CD4-positive, alpha-beta T cell treated with Interleukin-12 subunit alpha and Interleukin-12 subunit beta, for 1 hour (primary cell): ENCODE measurements around the gene PRKCA.

ENCODE experiments used
- DNase-seq: peaks from one replicate; pipeline ENCODE4 v3.0.0-alpha.2; 2020

Gene PRKCA

DNA sequence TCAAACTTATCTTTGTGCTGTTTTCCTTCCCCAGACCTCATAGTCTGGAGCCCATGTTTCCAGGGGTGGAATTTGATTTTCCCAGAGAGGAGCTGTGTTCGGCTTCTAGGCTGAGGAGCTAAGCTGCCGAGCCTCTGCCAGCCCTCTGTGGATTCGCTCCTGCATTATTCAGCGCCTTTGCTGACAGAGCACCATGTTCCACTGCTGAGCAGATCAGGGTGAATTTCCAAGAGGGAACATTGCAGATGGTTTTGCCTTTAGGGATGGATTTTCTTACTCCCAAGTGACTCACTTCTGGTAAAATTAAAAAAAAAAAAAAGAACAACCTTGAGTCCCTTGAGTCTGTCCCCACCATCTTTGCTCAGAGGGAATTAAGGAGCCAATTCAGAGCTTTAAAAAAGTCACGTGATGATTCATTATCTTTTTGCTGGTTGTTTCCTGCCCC, 229.5 kb downstream of the PRKCA start:
- DNase-seq = no peak

DNA sequence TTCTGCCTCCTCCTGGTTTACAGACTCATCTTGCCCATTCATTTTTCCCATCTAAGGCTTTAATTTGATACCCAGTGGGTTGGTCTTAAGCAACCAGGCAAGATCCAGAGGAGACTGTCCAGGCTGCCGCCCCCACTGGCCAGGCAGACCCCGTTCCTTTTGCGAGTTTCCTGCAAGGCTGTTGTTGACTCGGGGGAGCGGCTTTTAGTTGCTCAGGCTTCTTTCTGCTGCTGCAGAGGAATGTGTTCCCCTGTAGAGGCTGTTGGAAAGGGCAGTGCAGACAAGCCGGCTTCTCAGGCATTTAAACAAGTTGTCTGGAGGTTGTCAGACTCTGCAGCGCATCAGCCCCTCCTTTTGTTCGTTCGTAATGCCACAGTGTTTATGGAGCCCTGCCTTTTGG, 231.2 kb downstream of the PRKCA start:
- no peak for DNase-seq

DNA sequence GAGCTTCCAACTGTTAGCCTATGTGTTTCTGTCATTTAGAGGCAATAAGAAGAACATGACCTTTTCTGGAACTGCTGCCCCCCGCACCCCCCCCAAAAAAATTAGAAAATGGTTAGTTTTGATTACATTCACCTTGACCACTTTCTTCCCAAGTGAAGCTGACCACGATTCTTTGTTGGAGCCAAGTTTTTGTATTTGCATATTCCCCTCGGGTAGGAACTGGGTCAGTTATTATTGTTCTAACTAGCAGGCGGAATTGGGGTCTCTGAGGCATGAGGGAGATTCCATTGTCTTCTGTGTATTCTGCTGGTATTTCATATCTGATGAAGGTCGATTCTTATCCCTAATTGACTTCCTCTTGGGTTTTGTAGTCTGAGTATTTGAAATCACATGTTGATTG, 231.6 kb downstream of the PRKCA start:
- no peak for DNase-seq

DNA sequence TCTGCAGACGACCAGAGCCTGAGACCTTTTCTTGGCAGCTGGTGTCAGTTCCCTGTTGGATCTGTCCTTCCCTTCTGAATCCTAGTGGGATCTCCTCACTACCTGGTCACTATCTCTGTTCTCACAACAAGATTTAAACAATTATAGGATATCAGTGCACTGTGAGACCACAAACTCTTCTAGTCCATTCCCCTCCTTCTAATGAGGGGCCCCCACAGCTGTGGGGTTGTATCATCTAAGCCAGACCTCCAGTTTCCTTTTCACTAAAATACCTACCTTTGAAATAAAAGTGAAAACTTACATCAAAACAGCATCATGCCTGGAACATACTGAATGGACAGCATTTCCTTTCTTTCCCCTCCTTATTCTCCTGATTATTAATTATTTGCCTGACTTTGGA, 233.2 kb downstream of the PRKCA start:
- DNase-seq = no peak

DNA sequence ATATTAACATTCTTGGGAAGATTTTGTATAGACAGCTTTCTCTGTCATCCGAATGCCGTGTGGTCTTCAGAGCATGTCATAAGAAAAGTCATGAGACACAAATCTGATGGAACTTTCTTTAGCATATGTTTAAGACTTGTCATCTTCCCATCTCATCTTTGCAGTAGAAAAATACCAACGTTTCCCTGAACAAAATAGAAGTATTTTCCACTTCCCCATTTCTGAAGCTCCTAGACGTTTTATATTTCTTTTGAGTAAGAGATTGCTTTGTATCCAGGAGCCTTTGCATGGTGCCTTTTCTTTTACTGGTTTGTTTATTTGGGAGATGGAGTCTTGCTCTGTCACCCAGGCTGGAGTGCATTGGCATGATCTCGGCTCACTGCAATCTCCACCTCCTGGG, 235.1 kb downstream of the PRKCA start:
- DNase-seq = no peak

DNA sequence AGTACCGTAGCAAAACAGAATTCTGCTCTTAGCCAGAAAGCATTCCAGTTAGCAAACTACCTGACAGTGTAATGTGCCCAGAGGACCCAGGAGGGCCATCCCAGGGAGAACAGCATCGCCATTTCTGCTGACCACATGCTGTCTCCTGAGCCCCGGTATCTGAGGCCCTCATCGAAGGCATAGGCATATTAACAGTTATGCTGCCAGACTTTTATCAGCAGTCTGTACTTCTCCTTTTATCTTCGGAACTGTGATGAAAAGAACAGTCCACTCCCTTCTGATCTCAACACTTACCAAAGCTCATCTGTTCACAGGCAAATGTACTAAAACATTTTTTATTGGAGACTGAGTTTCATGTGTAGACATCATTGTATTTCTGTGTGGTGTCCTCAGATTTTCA, 236.4 kb downstream of the PRKCA start:
- DNase-seq = no peak

DNA sequence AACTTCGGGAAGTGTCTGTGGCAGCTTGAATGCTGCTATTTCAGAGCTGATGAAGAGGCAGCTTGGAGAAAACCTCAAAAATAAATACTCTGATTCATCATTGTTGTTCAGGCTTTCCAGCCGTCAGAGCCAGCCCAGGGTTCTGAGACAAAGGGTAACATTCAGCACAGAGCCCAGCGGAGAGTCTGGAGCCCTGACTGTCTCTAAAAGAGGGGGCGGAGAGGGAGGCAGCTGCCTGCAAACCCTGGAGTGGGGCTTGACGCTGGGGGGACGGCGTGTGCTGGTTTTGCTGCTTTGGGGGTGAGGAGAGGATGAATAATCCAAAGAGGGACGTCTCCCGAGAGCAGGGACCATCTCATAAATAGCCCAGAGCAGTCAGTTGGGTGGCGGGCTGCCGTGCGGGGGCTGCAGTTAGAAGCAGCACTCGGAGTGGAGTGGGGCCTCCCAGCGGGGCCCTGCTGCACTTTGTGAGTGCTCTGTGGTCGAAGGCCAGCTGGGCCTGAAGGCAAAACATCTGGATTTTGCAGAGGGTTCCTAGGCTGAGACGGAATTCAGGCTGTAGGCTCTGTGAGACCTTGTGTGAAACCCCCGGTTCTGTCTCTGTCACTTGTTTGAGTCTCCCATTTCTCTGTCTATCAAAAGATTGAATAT, 237.8 kb downstream of the PRKCA start:
- DNase-seq = no peak

DNA sequence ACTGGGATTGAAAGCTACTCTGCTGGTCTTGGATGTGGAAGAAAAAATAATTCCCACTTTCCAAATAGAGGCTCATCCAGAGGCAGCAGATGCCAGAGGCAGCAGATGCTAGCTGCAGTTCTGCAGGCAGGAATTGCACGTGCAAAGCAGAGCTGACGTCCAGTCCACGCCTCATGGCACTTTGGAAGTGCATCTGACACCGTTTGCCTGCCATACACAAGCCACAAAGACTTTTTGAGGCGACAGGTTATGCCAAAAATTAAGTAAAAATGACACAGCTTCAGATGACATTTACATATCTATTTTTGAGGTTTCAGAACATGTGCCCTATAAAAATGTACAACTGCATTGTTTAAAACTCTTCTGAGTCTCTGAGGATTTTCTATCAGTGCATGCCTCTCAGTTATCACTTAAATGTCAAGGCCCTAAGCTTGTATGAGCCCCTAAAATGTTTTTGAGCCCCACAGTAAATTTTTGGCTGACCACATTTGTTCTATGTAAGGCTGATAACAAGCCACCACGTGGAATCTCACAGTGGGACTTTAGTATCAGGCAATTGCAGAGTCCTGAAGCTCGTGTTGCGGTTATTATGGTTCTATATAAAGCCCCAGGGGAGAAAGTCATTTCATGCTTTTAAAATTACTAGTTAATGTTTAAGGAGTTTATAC, 239.2 kb downstream of the PRKCA start:
- no peak for DNase-seq

DNA sequence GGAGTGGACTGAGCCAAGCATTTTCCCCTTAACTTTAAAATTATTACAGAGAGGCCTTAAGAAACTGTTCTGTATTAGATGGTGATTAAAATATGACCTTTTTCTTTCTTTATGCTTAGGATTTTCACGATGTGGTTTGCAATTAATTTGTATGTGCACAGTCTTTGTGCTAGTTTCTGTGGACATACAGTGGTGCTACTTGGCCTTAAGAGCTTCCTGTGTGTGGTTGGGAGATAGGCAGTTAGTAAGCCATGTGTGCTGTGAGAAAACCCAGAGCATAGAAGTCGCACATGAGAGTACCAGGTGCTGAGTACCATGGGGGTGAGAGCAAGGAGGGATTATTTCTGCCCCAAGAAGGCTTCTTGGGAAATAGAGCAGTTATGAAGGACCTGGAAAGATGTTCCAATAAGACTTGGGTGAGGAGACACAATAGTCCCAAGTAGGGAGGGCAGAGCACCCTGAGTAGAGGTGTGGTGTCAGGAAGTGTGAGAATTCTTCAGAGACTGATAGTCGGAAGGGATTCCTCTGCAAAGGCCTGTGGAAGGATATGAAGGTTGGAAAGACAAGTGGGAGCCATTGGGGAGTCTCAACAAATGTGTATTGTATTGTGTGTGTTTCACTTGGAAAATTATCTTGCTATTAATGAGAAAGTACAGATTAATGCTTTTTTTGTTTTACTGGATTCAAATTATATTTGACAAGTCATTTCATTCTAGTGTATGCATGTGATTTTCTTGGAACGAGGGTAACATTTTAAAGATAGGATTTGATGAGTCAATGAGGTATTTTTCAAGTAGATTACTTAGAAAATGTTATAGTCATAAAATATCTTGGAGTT, 239.9 kb downstream of the PRKCA start:
- peak; percentile 3 for DNase-seq

DNA sequence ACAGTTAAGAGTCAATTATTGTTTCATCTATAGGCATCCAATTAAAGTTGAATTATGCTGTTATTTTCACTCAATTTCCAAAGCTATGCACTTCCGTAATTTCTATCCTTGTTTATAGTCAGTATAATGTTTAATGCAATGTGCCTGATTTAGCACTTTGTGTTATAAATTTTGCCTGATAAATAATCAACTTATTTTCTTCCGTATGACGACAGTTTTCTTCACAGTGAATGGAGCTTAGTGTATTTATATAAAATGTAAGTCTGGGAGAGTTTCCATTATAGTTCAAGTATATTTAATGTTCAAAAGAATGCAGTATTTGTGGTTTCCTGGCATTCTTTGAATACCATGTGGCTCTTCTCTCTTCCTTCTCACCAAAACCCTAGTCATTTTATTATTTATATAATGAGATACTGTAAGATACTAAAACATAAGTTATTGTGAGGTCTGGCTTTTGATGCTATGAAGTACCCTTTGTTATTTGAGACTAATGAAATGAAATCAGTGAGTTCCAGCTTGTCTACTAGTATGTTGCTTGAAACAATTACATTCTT, 240.6 kb downstream of the PRKCA start:
- no peak for DNase-seq

DNA sequence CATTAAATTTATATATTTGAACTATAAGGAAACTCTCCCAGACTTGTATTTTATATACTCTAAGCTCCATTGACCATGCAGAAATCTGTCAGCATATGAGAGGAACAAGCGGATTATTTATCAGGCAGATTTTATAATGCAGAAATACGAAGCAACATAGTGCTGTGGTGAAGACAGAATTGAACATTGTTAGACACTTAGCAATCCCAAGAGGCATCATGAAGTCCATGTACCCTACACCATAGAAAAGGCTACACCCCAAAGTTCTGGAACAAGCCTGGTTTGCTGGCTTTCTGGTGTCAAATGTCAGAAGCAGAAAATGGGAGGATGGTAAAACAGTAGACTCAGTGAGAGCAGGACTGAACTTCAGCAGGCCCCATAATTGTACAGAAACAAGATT, 241.1 kb downstream of the PRKCA start:
- DNase-seq = no peak

DNA sequence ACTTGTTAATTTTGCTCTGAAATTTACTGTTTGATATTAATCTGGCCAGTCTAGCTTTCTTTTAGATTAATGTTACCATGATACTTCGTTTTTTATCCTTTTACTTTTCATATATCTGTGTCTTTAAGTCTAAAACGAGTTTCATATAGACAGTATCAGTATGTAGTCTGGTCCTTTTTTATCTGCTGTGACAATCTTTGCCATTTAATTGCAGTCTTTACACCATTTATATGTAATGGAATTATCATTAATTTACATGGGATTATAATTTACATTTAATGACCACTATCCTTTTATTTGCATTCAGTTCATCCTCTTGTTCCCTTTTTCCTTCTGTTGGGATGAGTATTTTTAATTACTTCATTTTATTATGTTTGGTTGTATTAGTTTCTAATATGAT, 243.5 kb downstream of the PRKCA start:
- no peak for DNase-seq

DNA sequence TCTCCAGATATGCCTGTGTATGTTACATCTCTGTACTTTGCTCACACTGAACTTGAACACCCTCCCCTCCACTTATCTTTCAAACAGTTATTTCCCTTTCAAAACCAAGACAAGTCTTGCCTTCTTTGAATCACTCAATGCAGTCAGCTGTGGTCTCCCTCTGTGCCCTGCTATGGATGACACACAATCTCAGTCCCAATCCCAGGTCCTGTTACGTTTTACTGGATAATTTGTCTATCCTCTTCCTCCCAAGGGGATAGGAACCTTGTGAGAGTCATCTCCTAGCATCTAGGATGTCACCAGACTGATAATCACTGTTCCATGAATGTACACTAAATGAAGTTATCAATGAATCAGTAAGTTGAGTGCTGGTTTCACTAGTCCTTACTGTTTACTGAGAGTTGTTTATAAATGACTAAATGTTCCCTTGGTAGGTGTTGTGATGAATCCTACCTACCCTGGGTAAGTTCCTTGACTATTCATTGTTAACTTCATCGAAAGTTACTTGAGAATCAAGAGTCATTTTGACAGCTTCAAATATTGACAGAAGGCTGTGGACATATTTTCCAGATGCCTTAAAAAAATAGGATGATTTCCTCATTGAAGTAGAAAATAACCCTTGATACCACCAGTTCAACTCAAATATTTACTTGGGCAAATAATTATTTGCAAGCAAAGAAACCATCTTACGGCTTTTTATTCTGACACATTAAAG, 244.9 kb downstream of the PRKCA start:
- no peak for DNase-seq

DNA sequence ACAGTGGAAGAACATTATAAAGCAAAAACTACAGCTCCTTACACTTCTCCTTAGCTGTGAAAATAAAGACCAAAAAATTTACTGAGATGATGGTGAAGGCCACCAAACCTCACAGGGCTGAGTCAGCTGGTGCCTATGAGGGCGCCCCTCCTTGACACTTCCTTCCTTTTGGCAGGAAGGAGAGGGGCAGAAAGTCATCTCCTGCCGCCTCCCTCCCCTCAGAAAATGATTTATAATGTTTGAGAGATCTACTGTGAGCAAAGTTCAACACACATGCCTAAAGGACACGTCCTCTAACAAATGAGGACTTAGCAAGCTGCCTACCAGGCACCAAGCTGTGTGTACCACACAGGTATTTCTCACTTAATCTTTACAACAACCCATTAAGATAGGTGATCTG, 245.7 kb downstream of the PRKCA start:
- DNase-seq = peak; percentile 33

DNA sequence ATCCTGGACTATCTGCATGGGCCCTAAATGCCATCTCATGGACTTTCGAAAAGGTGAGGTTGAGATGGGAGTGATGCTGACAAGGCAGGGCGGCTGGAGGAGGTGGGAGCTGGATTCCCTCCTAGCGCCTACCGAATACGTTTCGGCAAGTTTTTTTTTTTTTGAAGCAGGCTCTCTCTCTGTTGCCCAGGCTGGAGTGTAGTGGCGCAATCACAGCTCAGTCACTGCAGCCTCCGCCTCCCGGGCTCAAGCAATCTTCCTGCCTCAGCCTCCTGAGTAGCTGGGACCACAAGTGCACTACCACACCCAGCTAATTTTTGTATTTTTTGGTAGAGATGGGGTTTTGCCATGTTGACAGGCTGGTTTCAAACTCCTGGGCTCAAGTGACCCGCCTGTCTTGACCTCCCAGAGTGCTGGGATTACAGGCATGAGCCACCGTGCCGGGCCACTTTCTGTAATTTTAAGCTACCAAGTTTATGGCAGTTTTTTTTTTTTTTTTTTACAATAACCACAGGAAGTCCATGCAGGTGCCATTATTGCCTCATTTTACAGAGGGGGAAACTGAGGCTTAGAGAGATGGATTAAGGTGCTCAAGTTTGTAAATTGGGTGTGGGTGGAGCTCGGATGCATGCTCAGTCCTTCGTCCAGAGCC, 246.4 kb downstream of the PRKCA start:
- DNase-seq = no peak

DNA sequence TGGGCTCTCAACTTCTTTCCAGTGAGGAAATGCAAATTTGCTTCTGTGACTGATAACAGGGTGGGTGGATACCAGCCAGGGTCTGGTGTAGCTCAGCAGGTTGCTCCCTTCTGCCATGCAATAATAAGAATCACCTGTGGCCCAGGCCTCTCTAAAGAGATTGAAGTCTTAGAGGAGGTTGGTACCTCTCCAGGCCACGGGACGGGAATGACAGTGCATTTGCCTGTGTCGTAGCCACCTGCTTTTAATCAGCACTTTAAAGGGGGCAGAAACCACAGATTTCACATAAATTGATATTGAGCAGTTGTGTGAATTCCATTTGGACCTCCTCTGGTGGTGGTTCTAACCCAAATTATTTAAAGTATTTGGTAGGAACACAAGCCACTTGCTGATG, 246.9 kb downstream of the PRKCA start:
- no peak for DNase-seq

DNA sequence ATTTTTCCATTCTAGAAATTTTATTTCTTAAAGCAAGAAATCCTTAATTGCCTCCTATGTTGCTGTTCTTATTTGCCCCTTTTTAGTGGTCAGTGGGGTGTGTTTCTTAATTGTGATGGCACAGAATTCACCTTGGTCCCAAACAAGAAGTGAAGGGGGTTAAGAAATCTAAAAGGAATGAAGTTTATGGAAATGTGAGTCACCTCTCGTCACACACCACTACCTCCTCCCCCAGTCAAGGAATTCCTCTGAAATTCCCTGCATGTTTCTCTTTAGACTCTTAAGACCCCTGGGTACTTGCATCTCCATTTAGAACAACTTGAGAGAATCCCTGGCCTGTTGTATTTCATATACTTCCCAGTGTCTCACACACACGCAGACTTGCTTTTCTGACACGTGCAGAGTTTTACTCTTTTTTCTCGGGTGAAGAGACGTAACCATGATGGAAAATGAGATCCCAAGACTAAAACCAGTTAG, 247.4 kb downstream of the PRKCA start:
- no peak for DNase-seq

DNA sequence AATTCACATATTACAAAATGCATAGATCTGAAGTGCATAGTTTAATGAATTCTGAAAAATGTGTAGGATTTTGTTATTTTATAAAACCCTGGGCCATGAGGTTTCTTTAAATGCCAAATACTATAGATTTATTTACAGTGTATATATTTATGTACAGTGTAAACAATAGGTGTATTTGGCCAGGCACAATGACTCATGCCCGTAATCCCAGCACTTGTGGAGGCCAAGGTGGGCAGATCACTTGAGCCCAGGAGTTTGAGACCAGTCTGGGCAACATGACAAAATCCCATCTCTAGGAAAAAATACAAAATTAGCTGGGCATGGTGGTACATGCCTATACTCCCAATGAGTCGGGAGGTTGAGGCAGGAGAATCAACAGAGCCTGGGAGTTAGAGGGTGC, 249.4 kb downstream of the PRKCA start:
- no peak for DNase-seq

DNA sequence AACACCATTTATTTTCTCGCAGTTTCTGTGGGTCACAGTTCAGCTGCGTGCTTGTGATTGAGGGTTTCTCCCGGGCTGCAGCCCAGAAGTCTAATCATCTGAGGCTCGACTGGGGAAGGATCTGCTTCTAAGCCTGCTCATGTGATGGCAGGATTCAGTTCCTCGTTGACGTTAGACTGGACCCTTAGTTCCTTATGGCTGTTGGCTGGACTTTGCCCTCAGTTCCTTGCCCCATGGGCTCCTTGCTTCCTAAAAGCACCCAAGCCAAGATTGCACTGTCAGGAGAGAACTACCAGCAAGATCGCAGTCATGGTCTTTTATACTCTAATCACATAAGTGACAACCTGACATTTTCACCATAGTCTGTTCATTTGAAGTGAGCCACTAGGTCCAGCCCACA, 250.0 kb downstream of the PRKCA start:
- DNase-seq = no peak

DNA sequence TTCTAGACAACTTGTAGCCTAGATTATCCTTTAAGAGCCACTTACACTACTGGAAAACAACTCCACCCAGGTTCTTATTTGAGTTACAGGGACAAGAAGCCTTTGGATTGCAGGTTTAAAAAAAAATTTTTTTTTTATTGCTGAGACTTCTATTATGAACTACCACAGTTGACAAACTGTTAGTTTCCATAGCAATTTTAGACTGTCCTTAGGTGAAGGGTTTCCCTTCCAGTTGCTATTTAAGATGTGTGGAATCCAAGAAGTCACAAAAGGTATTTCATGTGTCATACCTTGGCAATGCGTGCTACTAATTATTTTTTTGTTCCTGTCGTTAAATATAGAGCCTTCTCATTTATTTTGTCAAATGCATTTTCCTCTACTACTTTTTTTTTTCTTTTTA, 253.2 kb downstream of the PRKCA start:
- DNase-seq = no peak

DNA sequence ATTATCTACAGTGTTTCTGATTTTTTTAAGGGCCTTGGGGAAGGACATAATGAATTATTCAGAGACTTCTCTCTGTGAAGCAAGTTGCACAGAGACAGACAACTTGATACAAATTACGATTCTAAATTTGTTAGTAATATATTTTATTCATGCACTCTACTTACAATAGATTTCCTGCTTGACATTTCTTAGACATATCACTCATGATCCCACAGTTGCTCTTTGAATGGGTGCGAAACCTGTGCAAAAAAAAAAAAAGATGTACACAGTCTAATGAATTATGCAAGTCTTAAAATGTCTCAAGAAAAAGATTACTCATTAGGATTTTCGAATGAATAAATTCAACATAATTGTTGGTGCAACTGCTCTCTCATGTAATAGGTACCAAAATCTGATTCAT, 254.8 kb downstream of the PRKCA start:
- no peak for DNase-seq

DNA sequence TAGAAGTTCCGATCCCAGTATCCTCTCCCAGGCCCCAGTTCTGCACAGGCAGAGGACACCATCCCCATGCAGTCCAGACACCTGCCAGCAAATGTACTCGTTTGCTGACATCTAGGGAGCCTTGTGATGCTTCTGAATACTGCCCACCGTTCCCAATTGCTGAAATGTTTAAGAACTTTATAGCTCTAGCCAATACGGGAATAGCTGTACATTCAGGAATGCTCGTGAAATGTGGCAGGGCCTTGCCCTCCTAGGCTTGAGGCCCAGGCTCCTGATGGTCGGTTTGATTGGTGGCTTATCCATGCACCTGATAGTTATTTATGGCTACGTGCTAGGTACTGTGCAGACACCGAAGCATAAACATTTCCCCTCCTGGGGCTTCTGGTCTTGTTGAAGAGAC, 255.5 kb downstream of the PRKCA start:
- DNase-seq = no peak
